Measurements from ENCODE around the gene HECTD4.

The HECTD4 gene

GRCh38 chr12:112191840-112192321 lies 190.3 kb downstream of the HECTD4 start:
- no peak overlapping the region for H3K4me3 ChIP-seq (replicated peaks; ENCODE audit: low read depth, low read length)
- no peak for TF ChIP-seq CTCF (IDR thresholded peaks at IDR 0.05; ENCODE audit: low read length, missing control alignments)
- DNase-seq (ENCODE audit: low read depth), result peak; percentile 46

DNA sequence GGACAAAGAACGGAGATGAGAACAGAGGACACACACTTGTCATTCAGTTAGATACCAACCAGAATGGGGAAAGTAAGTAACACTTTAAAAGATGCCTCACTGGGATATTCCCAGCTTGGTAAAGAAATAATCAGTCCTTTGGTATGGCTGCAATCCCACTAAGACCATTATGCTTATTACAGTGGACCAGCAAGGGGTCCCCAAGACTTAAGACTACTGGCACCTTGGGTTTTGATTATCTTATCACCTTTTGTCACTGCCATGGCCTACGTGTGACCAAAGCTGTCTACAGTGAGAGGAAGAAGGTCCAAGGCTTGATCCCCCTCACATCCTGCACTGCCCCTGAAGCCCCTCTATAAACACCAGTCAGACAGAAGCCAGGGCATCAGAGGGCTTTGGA lies 191.0 kb downstream of the HECTD4 start:
- TF ChIP-seq CTCF (IDR thresholded peaks at IDR 0.05; ENCODE audit: low read length, missing control alignments), result no peak
- H3K4me3 ChIP-seq (replicated peaks; ENCODE audit: low read depth, low read length), result no peak overlapping the region
- DNase-seq (ENCODE audit: low read depth), result no peak

- H3K4me3 ChIP-seq (replicated peaks; ENCODE audit: low read depth, low read length), result no peak overlapping the region
- TF ChIP-seq CTCF (IDR thresholded peaks at IDR 0.05; ENCODE audit: low read length, missing control alignments), result no peak
- no peak for DNase-seq (ENCODE audit: low read depth)
These were observed 191.8 kb downstream of the HECTD4 start for GRCh38 chr12:112190231-112191025.

GRCh38 chr12:112188130-112188830 lies 194.0 kb downstream of the HECTD4 start:
- no peak for DNase-seq (ENCODE audit: low read depth)
- H3K4me3 ChIP-seq (replicated peaks; ENCODE audit: low read depth, low read length), result no peak overlapping the region
- no peak for TF ChIP-seq CTCF (IDR thresholded peaks at IDR 0.05; ENCODE audit: low read length, missing control alignments)

DNA sequence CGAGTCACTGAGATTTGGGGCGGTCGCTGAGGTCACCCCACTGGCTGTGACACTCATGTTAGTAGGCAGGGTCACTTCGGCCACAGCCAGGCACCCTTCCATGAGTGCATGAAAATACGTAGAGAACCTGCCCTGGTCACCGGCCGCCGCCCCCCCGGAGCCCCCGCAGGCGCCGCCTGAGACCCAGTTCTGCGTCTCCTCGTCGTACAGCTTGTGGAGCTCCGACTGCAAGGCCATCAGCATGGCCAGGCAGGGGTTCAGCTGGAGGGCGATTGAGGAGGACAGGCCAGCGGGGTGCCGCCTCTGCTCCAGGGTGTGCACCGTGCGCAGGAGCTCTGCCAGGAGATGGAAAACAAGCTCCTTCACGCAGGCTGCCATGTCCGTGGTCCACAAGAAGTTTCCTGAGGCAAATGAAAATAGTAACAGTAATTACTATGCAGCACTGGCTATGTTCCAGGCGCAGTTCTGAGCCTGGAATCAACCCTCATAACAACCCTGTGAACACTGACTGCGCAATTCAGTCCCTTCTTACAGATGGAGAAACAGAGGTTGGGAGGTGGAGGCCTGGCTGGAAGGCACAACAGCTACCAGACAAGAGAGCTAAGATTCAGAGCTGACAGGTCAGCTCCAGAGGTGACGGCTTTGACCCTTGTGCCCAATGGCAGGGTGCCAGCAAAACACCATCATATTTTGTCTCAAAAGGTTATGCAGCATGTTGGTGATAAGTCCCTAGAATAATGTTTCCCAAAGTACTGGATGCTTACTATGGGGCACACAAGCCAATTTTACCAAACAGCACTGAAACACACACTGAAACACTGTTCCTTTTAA lies 196.9 kb downstream of the HECTD4 start:
- no peak overlapping the region for H3K4me3 ChIP-seq (replicated peaks; ENCODE audit: low read depth, low read length)
- no peak for TF ChIP-seq CTCF (IDR thresholded peaks at IDR 0.05; ENCODE audit: low read length, missing control alignments)
- DNase-seq (ENCODE audit: low read depth), result no peak

- no peak overlapping the region for H3K4me3 ChIP-seq (replicated peaks; ENCODE audit: low read depth, low read length)
- DNase-seq (ENCODE audit: low read depth), result no peak
- no peak for TF ChIP-seq CTCF (IDR thresholded peaks at IDR 0.05; ENCODE audit: low read length, missing control alignments)
These were observed 198.0 kb downstream of the HECTD4 start for GRCh38 chr12:112184056-112184887.

Data from fibroblast of pulmonary artery (primary cell).